Neural cell (in vitro differentiated cells): Measurements from ENCODE around the gene CABLES2. TPM values are rescaled to one million over a fixed set of nuclear protein-coding genes. Genes with fewer than 3 reads are reported as not detected.

Experiments
- H2AFZ ChIP-seq: fragments of 200-600, 300-800 bp; sonication (generic), shearing (Covaris generic); 2 replicates; pipeline ENCODE4 v1.6.0; 2014; ENCODE audit warnings: low read depth, mild to moderate bottlenecking, antibody characterized with exemption, low read length, moderate library complexity
- H3F3A ChIP-seq: fragments of 200-600 bp; shearing (Covaris generic); 2 replicates; pipeline ENCODE4 v1.6.1; 2016; ENCODE audit warnings: mild to moderate bottlenecking, moderate library complexity, mixed read lengths, antibody characterized with exemption, low read length; ENCODE audit not compliant: insufficient read depth, poor library complexity, severe bottlenecking
- H3K27ac ChIP-seq: fragments of 200-600, 300-800 bp; sonication (generic), shearing (Covaris generic); 2 replicates; pipeline ENCODE4 v1.5.1; 2014; ENCODE audit warnings: mild to moderate bottlenecking, low read length, moderate library complexity
- H3K27me3 ChIP-seq: fragments of 300-800, 200-600 bp; sonication (generic), shearing (Covaris generic); 2 replicates; pipeline ENCODE4 v1.6.0; 2014; ENCODE audit warnings: mild to moderate bottlenecking, low read depth, low read length, moderate library complexity; ENCODE audit not compliant: insufficient read depth
- H3K36me3 ChIP-seq: fragments of 300-800, 200-600 bp; sonication (generic), shearing (Covaris generic); 2 replicates; pipeline ENCODE4 v1.5.1; 2014; ENCODE audit warnings: mild to moderate bottlenecking, antibody characterized with exemption, low read length, moderate library complexity; ENCODE audit not compliant: insufficient read depth
- H3K4me2 ChIP-seq: fragments of 300-800, 200-600 bp; sonication (generic), shearing (Covaris generic); 2 replicates; pipeline ENCODE4 v1.6.0; 2014; ENCODE audit warnings: mild to moderate bottlenecking, low read length
- H3K4me3 ChIP-seq: fragments of 300-800, 200-600 bp; sonication (generic), shearing (Covaris generic); 2 replicates; pipeline ENCODE4 v1.5.1; 2014; ENCODE audit warnings: mild to moderate bottlenecking, low read length, moderate library complexity
- H3K79me2 ChIP-seq: fragments of 200-600 bp; shearing (Covaris generic); replicated peaks from 2 replicates; pipeline ENCODE4 v1.6.0; 2014; ENCODE audit warnings: mild to moderate bottlenecking, low read length, moderate library complexity; ENCODE audit not compliant: insufficient read depth
- H3K9ac ChIP-seq: fragments of 300-800, 200-600 bp; sonication (generic), shearing (Covaris generic); 2 replicates; pipeline ENCODE4 v1.6.1; 2016; ENCODE audit warnings: mild to moderate bottlenecking, low read length, mixed read lengths
- H3K9me2 ChIP-seq: fragments of 200-600 bp; shearing (Covaris generic); 2 replicates; pipeline ENCODE4 v1.6.1; 2016; ENCODE audit warnings: mild to moderate bottlenecking, low read length, mixed read lengths; ENCODE audit not compliant: insufficient read depth
- H3K9me3 ChIP-seq: fragments of 200-600, 300-800 bp; sonication (generic), shearing (Covaris generic); 2 replicates; pipeline ENCODE4 v1.6.1; 2016; ENCODE audit warnings: mild to moderate bottlenecking, mixed run types, low read length, moderate library complexity, mixed read lengths
- H4K20me1 ChIP-seq: fragments of 200-600 bp; shearing (Covaris generic); 2 replicates; pipeline ENCODE4 v1.6.1; 2016; ENCODE audit warnings: mild to moderate bottlenecking, mixed run types; ENCODE audit not compliant: insufficient read depth
- EP300 ChIP-seq: fragments of 450-650 bp; conservative IDR thresholded peaks from 2 replicates; pipeline ENCODE4 v1.6.1; 2014; ENCODE audit warnings: antibody characterized with exemption, mild to moderate bottlenecking, moderate library complexity; ENCODE audit not compliant: poor library complexity, severe bottlenecking
- EZH2 ChIP-seq: fragments of 200-600, 300-800 bp; shearing (Covaris generic), sonication (generic); IDR thresholded peaks from 2 replicates; pipeline ENCODE4 v1.6.1; 2014; ENCODE audit warnings: antibody characterized with exemption, low read length, borderline replicate concordance, mild to moderate bottlenecking; ENCODE audit not compliant: insufficient read depth, poor library complexity, severe bottlenecking
- MXI1 ChIP-seq: fragments of 450-650 bp; conservative IDR thresholded peaks from 2 replicates; pipeline ENCODE4 v1.6.1; 2014; ENCODE audit warnings: antibody characterized with exemption, mild to moderate bottlenecking; ENCODE audit not compliant: poor library complexity, severe bottlenecking
- POLR2AphosphoS5 ChIP-seq: IDR thresholded peaks from 2 replicates; pipeline ENCODE4 v1.6.1; 2012
- RAD21 ChIP-seq: fragments of 450-650 bp; conservative IDR thresholded peaks from 2 replicates; pipeline ENCODE4 v1.6.1; 2014; ENCODE audit warnings: antibody characterized with exemption, mild to moderate bottlenecking, moderate library complexity
- SMC3 ChIP-seq: fragments of 450-650 bp; conservative IDR thresholded peaks from 2 replicates; pipeline ENCODE4 v1.6.1; 2014; ENCODE audit warnings: antibody characterized with exemption, mild to moderate bottlenecking, moderate library complexity; ENCODE audit not compliant: poor library complexity
- TAF1 ChIP-seq: IDR thresholded peaks from 2 replicates; pipeline ENCODE4 v1.6.1; 2012; ENCODE audit warnings: low read depth
- polyA plus RNA-seq: library from polyadenylated mRNA; depleted of rRNA; stranded (reverse); fragments of >200 nt; gene quantifications from 2 replicates; pipeline ENCODE4 v1.2.3, GENCODE V29; 2014
- TF ChIP-seq, protein P1 (sequence below): IDR thresholded peaks from 2 replicates; pipeline ENCODE4 v1.6.1; 2012; ENCODE audit warnings: borderline replicate concordance
- TF ChIP-seq, protein P2 (sequence below): fragments of 450-650 bp; IDR thresholded peaks from 2 replicates; pipeline ENCODE4 v1.5.1; 2014; ENCODE audit warnings: antibody characterized with exemption, mild to moderate bottlenecking, moderate library complexity; ENCODE audit not compliant: poor library complexity, severe bottlenecking

The CABLES2 gene
- polyA plus RNA-seq, 1 donor from 2014 or later, result 8.3 TPM

DNA sequence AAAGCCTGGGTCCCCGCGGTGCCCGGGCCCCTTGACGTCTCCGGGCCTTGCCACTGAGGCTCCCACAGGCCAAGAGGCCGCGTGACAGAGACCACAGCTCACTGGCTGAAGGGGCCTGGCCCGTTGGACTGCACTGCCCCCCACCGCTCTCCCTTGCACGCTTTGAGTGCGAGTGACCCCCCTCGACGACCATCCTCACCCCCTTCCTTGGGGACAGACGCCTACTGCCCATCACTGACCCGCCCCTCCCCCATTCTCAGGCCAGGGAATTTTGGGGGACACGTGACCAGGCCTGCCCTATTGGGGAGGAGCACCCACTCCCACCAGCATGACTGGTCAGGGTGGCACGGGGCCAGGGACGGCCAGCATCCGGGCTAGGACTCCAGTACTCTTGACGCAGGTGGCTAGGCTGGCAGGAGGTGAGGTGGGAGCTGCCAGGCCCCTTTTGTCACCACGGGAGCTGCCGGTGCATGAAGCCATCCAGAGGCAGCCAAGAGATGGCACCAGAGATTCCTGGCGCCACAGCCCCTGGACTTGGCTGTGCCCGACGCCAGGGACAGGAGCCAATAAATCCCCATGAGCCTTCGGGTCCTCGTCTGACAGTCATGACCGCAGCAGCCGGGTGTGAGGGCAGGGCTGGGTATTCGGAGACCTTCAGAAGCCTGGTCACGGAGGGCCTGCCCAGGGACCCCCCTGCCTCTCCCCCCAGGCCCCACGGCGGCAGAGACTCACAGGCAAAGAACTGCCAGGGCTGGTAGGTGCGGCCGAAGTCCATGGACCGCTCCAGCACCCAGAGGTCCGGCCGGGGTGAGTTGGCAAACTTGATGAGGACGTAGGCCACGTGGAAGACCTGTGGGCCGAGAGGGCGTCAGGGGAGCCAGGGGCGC, 54.4 kb downstream of the CABLES2 start:
- no peak overlapping the region for H3K27ac ChIP-seq
- no peak overlapping the region for H2AFZ ChIP-seq
- no peaks in the 10 kb centered on the region for H3K27me3 ChIP-seq
- no peaks in the 10 kb centered on the region for H3K9me3 ChIP-seq
- no peak overlapping the region for H3K9ac ChIP-seq
- H4K20me1 ChIP-seq, result no peaks in the 10 kb centered on the region
- H3F3A ChIP-seq, result no peaks in the 10 kb centered on the region
- no peak for TF ChIP-seq TAF1
- TF ChIP-seq EZH2, result no peak
- TF ChIP-seq EP300, result no peak
- TF ChIP-seq, protein P1, sequence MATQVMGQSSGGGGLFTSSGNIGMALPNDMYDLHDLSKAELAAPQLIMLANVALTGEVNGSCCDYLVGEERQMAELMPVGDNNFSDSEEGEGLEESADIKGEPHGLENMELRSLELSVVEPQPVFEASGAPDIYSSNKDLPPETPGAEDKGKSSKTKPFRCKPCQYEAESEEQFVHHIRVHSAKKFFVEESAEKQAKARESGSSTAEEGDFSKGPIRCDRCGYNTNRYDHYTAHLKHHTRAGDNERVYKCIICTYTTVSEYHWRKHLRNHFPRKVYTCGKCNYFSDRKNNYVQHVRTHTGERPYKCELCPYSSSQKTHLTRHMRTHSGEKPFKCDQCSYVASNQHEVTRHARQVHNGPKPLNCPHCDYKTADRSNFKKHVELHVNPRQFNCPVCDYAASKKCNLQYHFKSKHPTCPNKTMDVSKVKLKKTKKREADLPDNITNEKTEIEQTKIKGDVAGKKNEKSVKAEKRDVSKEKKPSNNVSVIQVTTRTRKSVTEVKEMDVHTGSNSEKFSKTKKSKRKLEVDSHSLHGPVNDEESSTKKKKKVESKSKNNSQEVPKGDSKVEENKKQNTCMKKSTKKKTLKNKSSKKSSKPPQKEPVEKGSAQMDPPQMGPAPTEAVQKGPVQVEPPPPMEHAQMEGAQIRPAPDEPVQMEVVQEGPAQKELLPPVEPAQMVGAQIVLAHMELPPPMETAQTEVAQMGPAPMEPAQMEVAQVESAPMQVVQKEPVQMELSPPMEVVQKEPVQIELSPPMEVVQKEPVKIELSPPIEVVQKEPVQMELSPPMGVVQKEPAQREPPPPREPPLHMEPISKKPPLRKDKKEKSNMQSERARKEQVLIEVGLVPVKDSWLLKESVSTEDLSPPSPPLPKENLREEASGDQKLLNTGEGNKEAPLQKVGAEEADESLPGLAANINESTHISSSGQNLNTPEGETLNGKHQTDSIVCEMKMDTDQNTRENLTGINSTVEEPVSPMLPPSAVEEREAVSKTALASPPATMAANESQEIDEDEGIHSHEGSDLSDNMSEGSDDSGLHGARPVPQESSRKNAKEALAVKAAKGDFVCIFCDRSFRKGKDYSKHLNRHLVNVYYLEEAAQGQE, result no peak
- TF ChIP-seq MXI1, result no peak
- TF ChIP-seq, protein P2, sequence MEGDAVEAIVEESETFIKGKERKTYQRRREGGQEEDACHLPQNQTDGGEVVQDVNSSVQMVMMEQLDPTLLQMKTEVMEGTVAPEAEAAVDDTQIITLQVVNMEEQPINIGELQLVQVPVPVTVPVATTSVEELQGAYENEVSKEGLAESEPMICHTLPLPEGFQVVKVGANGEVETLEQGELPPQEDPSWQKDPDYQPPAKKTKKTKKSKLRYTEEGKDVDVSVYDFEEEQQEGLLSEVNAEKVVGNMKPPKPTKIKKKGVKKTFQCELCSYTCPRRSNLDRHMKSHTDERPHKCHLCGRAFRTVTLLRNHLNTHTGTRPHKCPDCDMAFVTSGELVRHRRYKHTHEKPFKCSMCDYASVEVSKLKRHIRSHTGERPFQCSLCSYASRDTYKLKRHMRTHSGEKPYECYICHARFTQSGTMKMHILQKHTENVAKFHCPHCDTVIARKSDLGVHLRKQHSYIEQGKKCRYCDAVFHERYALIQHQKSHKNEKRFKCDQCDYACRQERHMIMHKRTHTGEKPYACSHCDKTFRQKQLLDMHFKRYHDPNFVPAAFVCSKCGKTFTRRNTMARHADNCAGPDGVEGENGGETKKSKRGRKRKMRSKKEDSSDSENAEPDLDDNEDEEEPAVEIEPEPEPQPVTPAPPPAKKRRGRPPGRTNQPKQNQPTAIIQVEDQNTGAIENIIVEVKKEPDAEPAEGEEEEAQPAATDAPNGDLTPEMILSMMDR, result no peak
- no peak for TF ChIP-seq POLR2AphosphoS5
- TF ChIP-seq SMC3, result no peak
- no peak for TF ChIP-seq RAD21
- H3K4me3 ChIP-seq, result no peak overlapping the region
- no peaks in the 10 kb centered on the region for H3K9me2 ChIP-seq
- no peaks in the 10 kb centered on the region for H3K36me3 ChIP-seq
- no peaks in the 10 kb centered on the region for H3K79me2 ChIP-seq
- H3K4me2 ChIP-seq, result no peak overlapping the region

DNA sequence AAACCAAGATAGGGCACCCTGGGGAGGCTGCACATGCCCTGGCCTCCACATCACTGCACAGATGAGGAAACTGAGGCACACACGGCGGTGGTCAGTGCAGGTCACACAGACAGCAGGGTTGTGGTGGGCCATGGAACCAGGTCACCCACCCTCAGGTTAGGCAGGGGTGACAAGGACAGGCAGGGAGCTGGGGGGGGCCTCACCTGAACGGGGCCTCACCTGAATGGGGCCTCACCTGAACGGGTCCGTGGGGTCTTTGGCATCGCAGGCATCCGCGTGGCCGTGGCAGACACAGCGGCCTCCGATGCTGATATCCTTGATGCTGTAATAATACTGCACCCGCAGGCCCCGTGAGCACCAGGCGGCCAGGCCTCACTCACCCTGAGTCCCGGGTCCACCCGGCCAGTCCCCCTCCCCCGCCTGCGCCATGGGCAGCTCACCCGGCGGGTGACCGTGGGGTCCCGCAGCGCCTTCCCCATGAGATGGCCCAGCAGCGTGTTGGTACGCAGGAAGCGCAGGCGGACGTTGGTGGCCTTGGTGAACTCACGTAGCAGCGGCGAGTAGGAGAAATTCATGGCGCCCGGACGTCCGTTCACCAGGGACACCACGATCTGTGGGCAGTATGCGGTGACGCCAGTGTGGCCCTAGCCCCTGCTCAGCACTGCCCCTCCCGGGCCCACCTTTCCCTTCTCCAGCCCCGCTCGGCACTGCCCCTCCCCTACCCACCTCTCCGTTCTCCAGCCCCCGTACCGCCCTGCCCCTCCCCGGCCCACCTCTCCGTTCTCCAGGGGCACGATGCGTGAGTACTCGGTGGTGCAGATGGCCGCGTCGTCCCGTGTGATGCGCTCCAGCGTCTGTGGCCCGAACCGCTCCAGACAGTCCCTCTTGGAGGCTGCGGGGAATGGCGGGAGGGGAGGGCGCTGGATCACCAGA, 55.4 kb downstream of the CABLES2 start:
- Histone ChIP-seq H3K27ac (no peak overlapping the region), H3K4me2 (no peak overlapping the region), H3K9me2 (no peaks in the 10 kb centered on the region), H4K20me1 (no peaks in the 10 kb centered on the region), H2AFZ (no peak overlapping the region), H3K9ac (no peak overlapping the region), H3F3A (no peaks in the 10 kb centered on the region), H3K79me2 (no peaks in the 10 kb centered on the region), H3K27me3 (no peaks in the 10 kb centered on the region), H3K4me3 (no peak overlapping the region), H3K9me3 (no peaks in the 10 kb centered on the region), H3K36me3 (no peaks in the 10 kb centered on the region)
- TF ChIP-seq, protein P1, result no peak
- TF ChIP-seq EP300 (no peak), TAF1 (no peak), SMC3 (no peak), EZH2 (no peak), POLR2AphosphoS5 (no peak), MXI1 (no peak), RAD21 (no peak)
- TF ChIP-seq, protein P2, result no peak
